WTC11 (cell line): ENCODE data around the gene RNF183. TPM values are rescaled to one million over a fixed set of nuclear protein-coding genes. Genes with fewer than 3 reads are reported as not detected.

Experiments
- ATAC-seq: fragments of 200-7000 bp; cut with Tn5 transposase; 2 replicates; pipeline ENCODE4 v1.10.0; 2021; ENCODE audit warnings: mild to moderate bottlenecking, moderate library complexity
- CTCF ChIA-PET: fragments of 300-600 bp; sonication (Branson Sonifier 250); formaldehyde crosslinking; loops from one replicate; lab custom pipeline; 2021; ENCODE audit warnings: antibody characterized with exemption; lab: Charles Lee
- POLR2A ChIA-PET: fragments of 350-600 bp; sonication (Branson Sonifier 250); formaldehyde crosslinking; loops from one replicate; lab custom pipeline; 2021; ENCODE audit warnings: antibody characterized with exemption; lab: Charles Lee
- DNase-seq: peaks from one replicate; pipeline ENCODE4 v3.0.0; 2021; ENCODE audit warnings: low spot score
- H3K27ac Mint-ChIP-seq: 2 replicates; pipeline ENCODE4 v1.8.0; 2021; ENCODE audit warnings: mixed read lengths
- H3K27me3 Mint-ChIP-seq: 2 replicates; pipeline ENCODE4 v1.8.0; 2021; ENCODE audit warnings: low read depth, mild to moderate bottlenecking, moderate library complexity, mixed read lengths
- H3K36me3 Mint-ChIP-seq: 2 replicates; pipeline ENCODE4 v1.8.0; 2021; ENCODE audit warnings: mixed read lengths
- H3K4me1 Mint-ChIP-seq: 2 replicates; pipeline ENCODE4 v1.8.0; 2022; ENCODE audit warnings: mixed read lengths
- H3K4me3 Mint-ChIP-seq: 2 replicates; pipeline ENCODE4 v1.8.0; 2021; ENCODE audit warnings: mild to moderate bottlenecking, moderate library complexity, mixed read lengths
- H3K9me3 Mint-ChIP-seq: 2 replicates; pipeline ENCODE4 v1.8.0; 2021; ENCODE audit warnings: mixed read lengths
- GTF2I ChIP-seq: fragments of 250-450 bp; sonication (Bioruptor Pico); conservative IDR thresholded peaks from 2 replicates; pipeline ENCODE4 v1.4.0; 2021; ENCODE audit warnings: mild to moderate bottlenecking
- JAZF1 ChIP-seq: fragments of 250-450 bp; sonication (Bioruptor Pico); IDR thresholded peaks from 2 replicates; pipeline ENCODE4 v1.9.0; 2021; ENCODE audit warnings: moderate library complexity, mild to moderate bottlenecking, inconsistent platforms
- MAX ChIP-seq: sonication (generic); formaldehyde crosslinking; IDR thresholded peaks from 2 replicates; pipeline ENCODE4 v1.8.0; 2022; ENCODE audit warnings: mild to moderate bottlenecking, missing genetic modification reagents
- MYBL2 ChIP-seq: sonication (generic); formaldehyde crosslinking; IDR thresholded peaks from 2 replicates; pipeline ENCODE4 v1.8.1; 2023; ENCODE audit warnings: mild to moderate bottlenecking, moderate library complexity, missing genetic modification reagents
- NFATC4 ChIP-seq: fragments of 250-450 bp; sonication (Bioruptor Pico); IDR thresholded peaks from 2 replicates; pipeline ENCODE4 v1.9.0; 2021; ENCODE audit warnings: mild to moderate bottlenecking
- NFYB ChIP-seq: sonication (generic); formaldehyde crosslinking; conservative IDR thresholded peaks from 2 replicates; pipeline ENCODE4 v1.8.0; 2022; ENCODE audit warnings: low read depth, missing genetic modification reagents
- NR3C1 ChIP-seq: sonication (generic); formaldehyde crosslinking; conservative IDR thresholded peaks from 2 replicates; pipeline ENCODE4 v1.8.1; 2023; ENCODE audit warnings: low read depth, mild to moderate bottlenecking, missing genetic modification reagents
- PRDM15 ChIP-seq: sonication (generic); formaldehyde crosslinking; IDR thresholded peaks from 2 replicates; pipeline ENCODE4 v1.8.0; 2022; ENCODE audit warnings: missing genetic modification reagents
- RELA ChIP-seq: sonication (generic); formaldehyde crosslinking; IDR thresholded peaks from 2 replicates; pipeline ENCODE4 v1.8.1; 2022; ENCODE audit warnings: missing genetic modification reagents, mild to moderate bottlenecking, borderline replicate concordance
- TEAD1 ChIP-seq: sonication (generic); formaldehyde crosslinking; IDR thresholded peaks from 2 replicates; pipeline ENCODE4 v1.8.0; 2022; ENCODE audit warnings: mild to moderate bottlenecking, missing genetic modification reagents
- USF1 ChIP-seq: sonication (generic); formaldehyde crosslinking; IDR thresholded peaks from 2 replicates; pipeline ENCODE4 v1.8.0; 2022; ENCODE audit warnings: mild to moderate bottlenecking, missing genetic modification reagents
- ZNF121 ChIP-seq: sonication (generic); formaldehyde crosslinking; IDR thresholded peaks from 2 replicates; pipeline ENCODE4 v1.8.0; 2023; ENCODE audit warnings: missing genetic modification reagents
- ZNF138 ChIP-seq: sonication (generic); formaldehyde crosslinking; conservative IDR thresholded peaks from 2 replicates; pipeline ENCODE4 v1.8.1; 2022; ENCODE audit warnings: mild to moderate bottlenecking, moderate library complexity, missing genetic modification reagents
- ZNF317 ChIP-seq: sonication (generic); formaldehyde crosslinking; IDR thresholded peaks from 2 replicates; pipeline ENCODE4 v1.8.1; 2023; ENCODE audit warnings: low read depth, mild to moderate bottlenecking, moderate library complexity, missing genetic modification reagents, borderline replicate concordance
- ZNF396 ChIP-seq: fragments of 250-450 bp; sonication (Bioruptor Pico); IDR thresholded peaks from 2 replicates; pipeline ENCODE4 v1.8.0; 2021; ENCODE audit warnings: mild to moderate bottlenecking, moderate library complexity, borderline replicate concordance
- total RNA-seq: library from RNA; stranded (reverse); gene quantifications from 3 replicates; pipeline ENCODE4 v1.2.3, GENCODE V29; 2021
- TF ChIP-seq, protein P1 (sequence below): sonication (generic); formaldehyde crosslinking; conservative IDR thresholded peaks from 2 replicates; pipeline ENCODE4 v1.8.1; 2023; ENCODE audit warnings: mild to moderate bottlenecking, low read depth, missing genetic modification reagents, moderate library complexity
- TF ChIP-seq, protein P2 (sequence below): fragments of 250-450 bp; sonication (Bioruptor Pico); IDR thresholded peaks from 2 replicates; pipeline ENCODE4 v1.8.0; 2021; ENCODE audit warnings: mild to moderate bottlenecking
- TF ChIP-seq, protein P3 (sequence below): fragments of 250-450 bp; sonication (Bioruptor Pico); IDR thresholded peaks from 2 replicates; pipeline ENCODE4 v1.9.0; 2021; ENCODE audit warnings: moderate library complexity, mild to moderate bottlenecking, inconsistent platforms, borderline replicate concordance

RNF183 gene
- total RNA-seq, 1 experiment from 2014 or later: 0.17 TPM

- H3K36me3 Mint-ChIP-seq: peaks cover 32% of the 10 kb centered on the region
- no peak overlapping the region for H3K27ac Mint-ChIP-seq
- H3K4me3 Mint-ChIP-seq: no peak overlapping the region
- CTCF ChIA-PET: interaction anchor here (0.6 kb wide), 1 partner anchor 82 kb away, joined by 3 read pairs; the partner anchor contains the start of gene WDR31
- H3K27me3 Mint-ChIP-seq: no peaks in the 10 kb centered on the region
- ATAC-seq: no peak
- POLR2A ChIA-PET: no interaction called here
- H3K9me3 Mint-ChIP-seq: no peaks in the 10 kb centered on the region
- H3K4me1 Mint-ChIP-seq: no peaks in the 10 kb centered on the region
- no peak for DNase-seq
- TF ChIP-seq RELA (CRISPR knock-in tag) (no peak), USF1 (CRISPR knock-in tag) (no peak), MAX (no peak), TEAD1 (CRISPR knock-in tag) (no peak), PRDM15 (CRISPR knock-in tag) (no peak), ZNF396 (no peak), ZNF138 (CRISPR knock-in tag) (no peak), NFATC4 (CRISPR knock-in tag) (no peak), GTF2I (CRISPR knock-in tag) (no peak), ZNF317 (no peak), NR3C1 (CRISPR knock-in tag) (no peak), ZNF121 (CRISPR knock-in tag) (no peak), NFYB (CRISPR knock-in tag) (no peak), MYBL2 (CRISPR knock-in tag) (no peak), JAZF1 (CRISPR knock-in tag) (no peak)
- TF ChIP-seq, protein P1, sequence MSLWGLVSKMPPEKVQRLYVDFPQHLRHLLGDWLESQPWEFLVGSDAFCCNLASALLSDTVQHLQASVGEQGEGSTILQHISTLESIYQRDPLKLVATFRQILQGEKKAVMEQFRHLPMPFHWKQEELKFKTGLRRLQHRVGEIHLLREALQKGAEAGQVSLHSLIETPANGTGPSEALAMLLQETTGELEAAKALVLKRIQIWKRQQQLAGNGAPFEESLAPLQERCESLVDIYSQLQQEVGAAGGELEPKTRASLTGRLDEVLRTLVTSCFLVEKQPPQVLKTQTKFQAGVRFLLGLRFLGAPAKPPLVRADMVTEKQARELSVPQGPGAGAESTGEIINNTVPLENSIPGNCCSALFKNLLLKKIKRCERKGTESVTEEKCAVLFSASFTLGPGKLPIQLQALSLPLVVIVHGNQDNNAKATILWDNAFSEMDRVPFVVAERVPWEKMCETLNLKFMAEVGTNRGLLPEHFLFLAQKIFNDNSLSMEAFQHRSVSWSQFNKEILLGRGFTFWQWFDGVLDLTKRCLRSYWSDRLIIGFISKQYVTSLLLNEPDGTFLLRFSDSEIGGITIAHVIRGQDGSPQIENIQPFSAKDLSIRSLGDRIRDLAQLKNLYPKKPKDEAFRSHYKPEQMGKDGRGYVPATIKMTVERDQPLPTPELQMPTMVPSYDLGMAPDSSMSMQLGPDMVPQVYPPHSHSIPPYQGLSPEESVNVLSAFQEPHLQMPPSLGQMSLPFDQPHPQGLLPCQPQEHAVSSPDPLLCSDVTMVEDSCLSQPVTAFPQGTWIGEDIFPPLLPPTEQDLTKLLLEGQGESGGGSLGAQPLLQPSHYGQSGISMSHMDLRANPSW (CRISPR knock-in tag): no peak
- TF ChIP-seq, protein P2, sequence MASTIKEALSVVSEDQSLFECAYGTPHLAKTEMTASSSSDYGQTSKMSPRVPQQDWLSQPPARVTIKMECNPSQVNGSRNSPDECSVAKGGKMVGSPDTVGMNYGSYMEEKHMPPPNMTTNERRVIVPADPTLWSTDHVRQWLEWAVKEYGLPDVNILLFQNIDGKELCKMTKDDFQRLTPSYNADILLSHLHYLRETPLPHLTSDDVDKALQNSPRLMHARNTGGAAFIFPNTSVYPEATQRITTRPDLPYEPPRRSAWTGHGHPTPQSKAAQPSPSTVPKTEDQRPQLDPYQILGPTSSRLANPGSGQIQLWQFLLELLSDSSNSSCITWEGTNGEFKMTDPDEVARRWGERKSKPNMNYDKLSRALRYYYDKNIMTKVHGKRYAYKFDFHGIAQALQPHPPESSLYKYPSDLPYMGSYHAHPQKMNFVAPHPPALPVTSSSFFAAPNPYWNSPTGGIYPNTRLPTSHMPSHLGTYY (CRISPR knock-in tag): no peak
- TF ChIP-seq, protein P3, sequence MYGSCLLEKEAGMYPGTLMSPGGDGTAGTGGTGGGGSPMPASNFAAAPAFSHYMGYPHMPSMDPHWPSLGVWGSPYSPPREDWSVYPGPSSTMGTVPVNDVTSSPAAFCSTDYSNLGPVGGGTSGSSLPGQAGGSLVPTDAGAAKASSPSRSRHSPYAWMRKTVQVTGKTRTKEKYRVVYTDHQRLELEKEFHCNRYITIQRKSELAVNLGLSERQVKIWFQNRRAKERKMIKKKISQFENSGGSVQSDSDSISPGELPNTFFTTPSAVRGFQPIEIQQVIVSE (CRISPR knock-in tag): no peak
Observed at GRCh38 chr9:113257863-113258262, 45.3 kb downstream of the RNF183 start.
